Astrocyte (in vitro differentiated cells and primary cell): ENCODE measurements around the gene ITSN1. TPM values are rescaled to one million over a fixed set of nuclear protein-coding genes. Genes with fewer than 3 reads are reported as not detected.

Experiments used
- DNase-seq: peaks from one replicate; pipeline ENCODE4 v3.0.0-alpha.2; 2010; ENCODE audit warnings: low read depth
- FAIRE-seq: peaks from 2 replicates; lab custom pipeline; 2011; peaks lifted over from hg19 to GRCh38; lab: Jason Lieb, UNC
- H2AFZ ChIP-seq: 2 replicates; pipeline ENCODE4 v1.6.0; 2012; ENCODE audit warnings: low read depth, low read length, inconsistent platforms
- H3K27ac ChIP-seq: 2 replicates; pipeline ENCODE4 v1.5.1; 2011; ENCODE audit warnings: low read depth, low read length, inconsistent platforms
- H3K27me3 ChIP-seq: 2 replicates; pipeline ENCODE4 v1.6.0; 2011; ENCODE audit warnings: low read length, inconsistent platforms; ENCODE audit not compliant: insufficient read depth
- H3K36me3 ChIP-seq: 2 replicates; pipeline ENCODE4 v1.5.1; 2011; ENCODE audit warnings: low read length, inconsistent platforms; ENCODE audit not compliant: insufficient read depth
- H3K4me1 ChIP-seq: 2 replicates; pipeline ENCODE4 v1.5.1; 2011; ENCODE audit warnings: low read length, inconsistent platforms; ENCODE audit not compliant: insufficient read depth
- H3K4me2 ChIP-seq: 2 replicates; pipeline ENCODE4 v1.6.0; 2012; ENCODE audit warnings: low read length, inconsistent platforms
- H3K4me3 ChIP-seq: 2 replicates; pipeline ENCODE4 v1.5.1; 2011; ENCODE audit warnings: low read depth, mild to moderate bottlenecking, low read length, inconsistent platforms; ENCODE audit not compliant: insufficient read depth
- H3K79me2 ChIP-seq: 2 replicates; pipeline ENCODE4 v1.6.0; 2012; ENCODE audit warnings: mild to moderate bottlenecking, low read length, inconsistent platforms; ENCODE audit not compliant: insufficient read depth
- H3K9ac ChIP-seq: 2 replicates; pipeline ENCODE4 v1.6.0; 2012; ENCODE audit warnings: mild to moderate bottlenecking, low read length, inconsistent platforms
- H3K9me3 ChIP-seq: 2 replicates; pipeline ENCODE4 v1.5.1; 2012; ENCODE audit warnings: low read depth, mild to moderate bottlenecking, low read length, inconsistent platforms; ENCODE audit not compliant: insufficient read depth
- H4K20me1 ChIP-seq: 2 replicates; pipeline ENCODE4 v1.6.0; 2012; ENCODE audit warnings: low read length, inconsistent platforms; ENCODE audit not compliant: insufficient read depth
- H3K27ac Mint-ChIP-seq: one replicate; pipeline ENCODE4 v1.8.0; 2021; ENCODE audit warnings: mild to moderate bottlenecking, mixed read lengths; ENCODE audit not compliant: unreplicated experiment
- H3K27me3 Mint-ChIP-seq: one replicate; pipeline ENCODE4 v1.8.0; 2021; ENCODE audit warnings: low read depth, mixed read lengths; ENCODE audit not compliant: unreplicated experiment
- H3K36me3 Mint-ChIP-seq: one replicate; pipeline ENCODE4 v1.8.0; 2021; ENCODE audit warnings: low read depth, mixed read lengths; ENCODE audit not compliant: unreplicated experiment
- H3K4me1 Mint-ChIP-seq: one replicate; pipeline ENCODE4 v1.8.0; 2021; ENCODE audit warnings: low read depth, mixed read lengths; ENCODE audit not compliant: unreplicated experiment
- H3K4me3 Mint-ChIP-seq: one replicate; pipeline ENCODE4 v1.8.0; 2021; ENCODE audit warnings: mild to moderate bottlenecking, moderate library complexity, mixed read lengths; ENCODE audit not compliant: unreplicated experiment
- H3K9me3 Mint-ChIP-seq: one replicate; pipeline ENCODE4 v1.8.0; 2021; ENCODE audit warnings: mild to moderate bottlenecking, mixed read lengths; ENCODE audit not compliant: unreplicated experiment
- CTCF ChIP-seq: IDR thresholded peaks from 2 replicates; pipeline ENCODE4 v1.5.1; 2011; ENCODE audit warnings: low read depth, mild to moderate bottlenecking, inconsistent platforms, low read length, moderate library complexity; ENCODE audit not compliant: insufficient read depth
- EZH2 ChIP-seq: IDR thresholded peaks from 2 replicates; pipeline ENCODE4 v1.6.1; 2012; ENCODE audit warnings: mild to moderate bottlenecking, low read length, inconsistent platforms; ENCODE audit not compliant: insufficient read depth
- total RNA-seq: library from RNA; stranded (reverse); gene quantifications from 2 replicates; pipeline ENCODE4 v1.2.1, GENCODE V29; 2021

ITSN1 gene
- total RNA-seq, 1 donor from 2014 or later, result 77.3 TPM

GRCh38 chr21:33880626-33881025 is 238.3 kb downstream of the ITSN1 start:
- FAIRE-seq, result no peak
- peaks cover 4% of the 10 kb centered on the region for H3K4me1 Mint-ChIP-seq
- Histone ChIP-seq H4K20me1 (no peaks in the 10 kb centered on the region), H3K4me3 (no peak overlapping the region), H3K4me1 (peaks cover 8% of the 10 kb centered on the region), H3K36me3 (no peaks in the 10 kb centered on the region), H3K79me2 (no peaks in the 10 kb centered on the region), H3K9ac (no peak overlapping the region), H3K27me3 (peaks cover 6% of the 10 kb centered on the region), H2AFZ (no peak overlapping the region), H3K27ac (no peak overlapping the region), H3K9me3 (no peaks in the 10 kb centered on the region), H3K4me2 (no peak overlapping the region)
- peaks cover 16% of the 10 kb centered on the region for H3K27me3 Mint-ChIP-seq
- no peak for DNase-seq
- H3K36me3 Mint-ChIP-seq, result peaks cover 2% of the 10 kb centered on the region
- H3K27ac Mint-ChIP-seq, result no peak overlapping the region
- no peak overlapping the region for H3K4me3 Mint-ChIP-seq
- no peaks in the 10 kb centered on the region for H3K9me3 Mint-ChIP-seq
- TF ChIP-seq CTCF (no peak), EZH2 (no peak)

GRCh38 chr21:33881689-33882440 is 239.6 kb downstream of the ITSN1 start:
- H3K9me3 ChIP-seq, result no peaks in the 10 kb centered on the region
- peaks cover 12% of the 10 kb centered on the region for H3K27me3 Mint-ChIP-seq
- no peaks in the 10 kb centered on the region for H3K36me3 ChIP-seq
- TF ChIP-seq CTCF, result no peak
- TF ChIP-seq EZH2, result no peak
- FAIRE-seq (no peak), DNase-seq (no peak)
- no peak overlapping the region for H3K9ac ChIP-seq
- H3K4me1 ChIP-seq, result peaks cover 8% of the 10 kb centered on the region
- H3K27ac ChIP-seq, result no peak overlapping the region
- H3K27ac Mint-ChIP-seq, result no peak overlapping the region
- peaks cover 6% of the 10 kb centered on the region for H3K27me3 ChIP-seq
- no peaks in the 10 kb centered on the region for H4K20me1 ChIP-seq
- H2AFZ ChIP-seq, result no peak overlapping the region
- peak overlapping the region; percentile 22 for H3K4me2 ChIP-seq
- H3K9me3 Mint-ChIP-seq, result no peaks in the 10 kb centered on the region
- H3K79me2 ChIP-seq, result no peaks in the 10 kb centered on the region
- H3K36me3 Mint-ChIP-seq, result peaks cover 2% of the 10 kb centered on the region
- no peak overlapping the region for H3K4me3 Mint-ChIP-seq
- peaks cover 4% of the 10 kb centered on the region for H3K4me1 Mint-ChIP-seq
- H3K4me3 ChIP-seq, result no peak overlapping the region

GRCh38 chr21:33883118-33883517 is 240.8 kb downstream of the ITSN1 start:
- Histone ChIP-seq H3K4me3 (no peak overlapping the region), H3K79me2 (no peaks in the 10 kb centered on the region), H3K36me3 (no peaks in the 10 kb centered on the region), H2AFZ (no peak overlapping the region), H3K4me1 (peaks cover 8% of the 10 kb centered on the region), H4K20me1 (no peaks in the 10 kb centered on the region), H3K9me3 (no peaks in the 10 kb centered on the region), H3K4me2 (no peak overlapping the region), H3K9ac (no peak overlapping the region), H3K27ac (no peak overlapping the region), H3K27me3 (peaks cover 6% of the 10 kb centered on the region)
- H3K36me3 Mint-ChIP-seq, result peaks cover 5% of the 10 kb centered on the region
- peaks cover 12% of the 10 kb centered on the region for H3K27me3 Mint-ChIP-seq
- FAIRE-seq, result no peak
- no peak overlapping the region for H3K4me3 Mint-ChIP-seq
- no peak for DNase-seq
- TF ChIP-seq CTCF, result no peak
- no peak for TF ChIP-seq EZH2
- H3K4me1 Mint-ChIP-seq, result no peaks in the 10 kb centered on the region
- H3K27ac Mint-ChIP-seq, result no peak overlapping the region
- H3K9me3 Mint-ChIP-seq, result no peaks in the 10 kb centered on the region
